K562 (cell line): ENCODE data around the gene DNAH3. TPM values are rescaled to one million over a fixed set of nuclear protein-coding genes. Genes with fewer than 3 reads are reported as not detected.

ENCODE experiments used
- ATAC-seq: fragments of 200-7000 bp; cut with Tn5 transposase; 3 replicates; pipeline ENCODE4 v1.9.1; 2020; ENCODE audit warnings: moderate library complexity
- BruUV-seq: library from RNA; stranded (reverse); fragments of 400-500 nt; replicated peaks from 2 replicates; lab custom pipeline; 2021; lab: Mats Ljungman, UMichigan
- CTCF ChIA-PET: fragments of 300-600 bp; formaldehyde crosslinking; extraction: SDS; loops from one replicate; lab custom pipeline; 2021; ENCODE audit warnings: low intra/inter-chr PET ratio; lab: Yijun Ruan, JAX
- POLR2A ChIA-PET: fragments of 300-600, 350-650 bp; sonication (Branson Sonifier 250); formaldehyde crosslinking; extraction: SDS; loops from one replicate; lab custom pipeline; 2021; ENCODE audit warnings: antibody characterized with exemption, inconsistent platforms; lab: Yijun Ruan, JAX
- DNase-seq, 4 experiments: peaks; one replicate each; pipeline versions ENCODE4 v3.0.0 to v3.0.0-alpha.2; 2011 to 2018; ENCODE audit warnings: low spot score in 3 of 4, mixed read lengths in 3 of 4; ENCODE audit errors: extremely low read depth in 1 of 4
- FAIRE-seq: peaks from 2 replicates; lab custom pipeline; 2011; peaks lifted over from hg19 to GRCh38; lab: Jason Lieb, UNC
- H2AFZ ChIP-seq: 2 replicates; pipeline ENCODE4 v1.6.0; 2011; ENCODE audit warnings: low read depth, low read length, control low read depth, inconsistent platforms
- H3K27ac ChIP-seq: fragments of 200-600 bp; 3 replicates; pipeline ENCODE4 v1.8.0; 2011; ENCODE audit warnings: low read depth, mild to moderate bottlenecking, control low read depth, inconsistent platforms, low read length, moderate library complexity, mixed read lengths; ENCODE audit errors: extremely low read depth
- H3K27me3 ChIP-seq, 2 experiments: fragments of 300-600 bp in 1 of 2; 2 replicates in 1 of 2; 3 replicates in 1 of 2; pipeline versions ENCODE4 v1.6.0 to v1.8.0; 2011; ENCODE audit warnings: inconsistent platforms in 2 of 2, low read length in 2 of 2, mild to moderate bottlenecking in 1 of 2, mixed read lengths in 1 of 2, moderate library complexity in 1 of 2; ENCODE audit not compliant: control insufficient read depth in 2 of 2, insufficient read depth in 2 of 2
- H3K36me3 ChIP-seq: fragments of 300-600 bp; 3 replicates; pipeline ENCODE4 v1.8.0; 2011; ENCODE audit warnings: mild to moderate bottlenecking, low read length, inconsistent platforms; ENCODE audit not compliant: control insufficient read depth, insufficient read depth
- H3K4me1 ChIP-seq, 2 experiments: fragments of 200-600 bp in 1 of 2; replicated peaks in 1 of 2; 2 replicates in 1 of 2; 3 replicates in 1 of 2; pipeline versions ENCODE4 v1.5.1 to v1.8.0; 2011; ENCODE audit warnings: inconsistent platforms in 2 of 2, low read length in 2 of 2, mild to moderate bottlenecking in 1 of 2, mixed read lengths in 1 of 2, moderate library complexity in 1 of 2; ENCODE audit not compliant: control insufficient read depth in 2 of 2, insufficient read depth in 2 of 2
- H3K4me2 ChIP-seq: 2 replicates; pipeline ENCODE4 v1.6.1; 2011; ENCODE audit warnings: low read length, control low read depth, inconsistent platforms, mixed read lengths; ENCODE audit not compliant: insufficient read depth
- H3K4me3 ChIP-seq: fragments of 200-600 bp; sonication (generic), shearing (Covaris generic); 2 replicates; pipeline ENCODE4 v1.5.1; 2016; ENCODE audit warnings: control low read depth, inconsistent platforms
- H3K79me2 ChIP-seq: fragments of 200-600 bp; 3 replicates; pipeline ENCODE4 v1.8.0; 2011; ENCODE audit warnings: low read length, inconsistent platforms; ENCODE audit not compliant: control insufficient read depth, insufficient read depth
- H3K9ac ChIP-seq, 2 experiments: 2 replicates each; pipeline versions ENCODE4 v1.6.0 to v1.6.1; 2011; ENCODE audit warnings: low read depth in 2 of 2, low read length in 2 of 2, control low read depth in 1 of 2, inconsistent platforms in 1 of 2, mild to moderate bottlenecking in 1 of 2, mixed read lengths in 1 of 2; ENCODE audit not compliant: insufficient read depth in 1 of 2
- H3K9me1 ChIP-seq: one replicate; pipeline ENCODE4 v1.6.0; 2011; ENCODE audit warnings: inconsistent platforms, mild to moderate bottlenecking, low read length, moderate library complexity; ENCODE audit not compliant: control insufficient read depth, insufficient read depth
- H3K9me3 ChIP-seq: replicated peaks from 2 replicates; pipeline ENCODE4 v1.5.1; 2011; ENCODE audit warnings: low read depth, low read length, inconsistent platforms; ENCODE audit not compliant: control insufficient read depth, insufficient read depth
- H4K20me1 ChIP-seq: replicated peaks from 2 replicates; pipeline ENCODE4 v1.6.1; 2011; ENCODE audit warnings: low read length, inconsistent platforms, mixed read lengths; ENCODE audit not compliant: control insufficient read depth, insufficient read depth
- IFI16 ChIP-seq: fragments of 250-450 bp; sonication (Bioruptor Pico); IDR thresholded peaks from 2 replicates; pipeline ENCODE4 v2.1.2; 2022; ENCODE audit warnings: mild to moderate bottlenecking, inconsistent platforms
- MTA1 ChIP-seq: fragments of 450-650 bp; IDR thresholded peaks from 2 replicates; pipeline ENCODE4 v1.6.1; 2017; ENCODE audit warnings: borderline replicate concordance
- SIRT6 ChIP-seq: IDR thresholded peaks from one replicate; pipeline ENCODE4 v1.6.1; 2012; ENCODE audit warnings: low read depth, mild to moderate bottlenecking, control low read depth, inconsistent platforms, low read length, moderate library complexity
- TRIM24 ChIP-seq, 2 experiments: fragments of 450-650 bp; IDR thresholded peaks; 2 replicates each; pipeline ENCODE4 v1.6.1; 2016
- WGBS: fragments of 100-300 bp; shearing (Covaris generic); methylation state at CpG from one replicate; pipeline ENCODE4 v1.1.6; 2016; ENCODE audit warnings: low coverage, mixed read lengths; ENCODE audit not compliant: insufficient coverage; ENCODE audit errors: missing lambda C conversion rate; 5-methylcytosine and 5-hydroxymethylcytosine counted together
- in situ Hi-C: fragments of 300-500 bp; cut with MboI; formaldehyde crosslinking; loops from 4 replicates; pipeline ENCODE4 v1.15.0; 2018; ENCODE audit warnings: inconsistent platforms, mixed read lengths
- intact Hi-C: fragments of 100-400 bp; cut with micrococcal nuclease; formaldehyde crosslinking; loops from 2 replicates; pipeline ENCODE4 v1.14.2; 2022
- polyA plus RNA-seq, 8 experiments: library from polyadenylated mRNA; depleted of rRNA in 4 of 8; stranded (reverse) in 5 of 8; unstranded in 3 of 8; fragments of >200 nt; fragmentation: Nextera tagmentation in 2 of 8; fragmentation: Illumina TruSeq in 1 of 8; extraction: Ambion mirVana in 2 of 8; extraction: Trizol in 1 of 8; gene quantifications; 2 replicates each; pipeline versions ENCODE4 v1.2.1 to v1.2.3, GENCODE V29; 2011 to 2014; ENCODE audit warnings: inconsistent platforms in 1 of 8, missing spikeins in 1 of 8
- total RNA-seq, 7 experiments: library from RNA; depleted of rRNA in 6 of 7; stranded (reverse); fragments of >200 nt in 6 of 7; fragmentation: Illumina TruSeq in 2 of 7; extraction: Trizol in 2 of 7; gene quantifications; 2 replicates each; pipeline versions ENCODE4 v1.2.1 to v1.2.3, GENCODE V29; 2011 to 2021; ENCODE audit warnings: low replicate concordance in 1 of 7
- TF ChIP-seq, protein P1 (sequence below): fragments of 450-650 bp; conservative IDR thresholded peaks from 2 replicates; pipeline ENCODE4 v1.6.1; 2016; ENCODE audit warnings: missing genetic modification characterization, low read depth, mild to moderate bottlenecking, control low read depth, missing compliant biosample characterization
- TF ChIP-seq, protein P2 (sequence below), 2 experiments: fragments of 450-650 bp; IDR thresholded peaks; 2 replicates each; pipeline ENCODE4 v1.6.1; 2018; ENCODE audit warnings: mild to moderate bottlenecking in 2 of 2, low read depth in 1 of 2; ENCODE audit not compliant: partially characterized antibody in 2 of 2
- TF ChIP-seq, protein P3 (sequence below): fragments of 450-650 bp; formaldehyde crosslinking; IDR thresholded peaks from 2 replicates; pipeline ENCODE4 v1.4.0; 2020; ENCODE audit warnings: mild to moderate bottlenecking, mixed read lengths
- TF ChIP-seq, protein P4 (sequence below): fragments of 200-800 bp; sonication (Bioruptor generic); IDR thresholded peaks from 2 replicates; pipeline ENCODE4 v1.6.1; 2017; ENCODE audit warnings: missing genetic modification characterization, missing compliant biosample characterization
- TF ChIP-seq, protein P5 (sequence below): fragments of 200-800 bp; sonication (Bioruptor generic); IDR thresholded peaks from 2 replicates; pipeline ENCODE4 v1.6.1; 2017; ENCODE audit warnings: missing genetic modification characterization, missing compliant biosample characterization

DNAH3 gene
- total and polyA plus RNA-seq, 9 of the 15 experiments (the other 6 are each of a cell fraction or from before 2014, with no cell fraction given), result 0.32 to 0.84 (median 0.44) TPM

DNA sequence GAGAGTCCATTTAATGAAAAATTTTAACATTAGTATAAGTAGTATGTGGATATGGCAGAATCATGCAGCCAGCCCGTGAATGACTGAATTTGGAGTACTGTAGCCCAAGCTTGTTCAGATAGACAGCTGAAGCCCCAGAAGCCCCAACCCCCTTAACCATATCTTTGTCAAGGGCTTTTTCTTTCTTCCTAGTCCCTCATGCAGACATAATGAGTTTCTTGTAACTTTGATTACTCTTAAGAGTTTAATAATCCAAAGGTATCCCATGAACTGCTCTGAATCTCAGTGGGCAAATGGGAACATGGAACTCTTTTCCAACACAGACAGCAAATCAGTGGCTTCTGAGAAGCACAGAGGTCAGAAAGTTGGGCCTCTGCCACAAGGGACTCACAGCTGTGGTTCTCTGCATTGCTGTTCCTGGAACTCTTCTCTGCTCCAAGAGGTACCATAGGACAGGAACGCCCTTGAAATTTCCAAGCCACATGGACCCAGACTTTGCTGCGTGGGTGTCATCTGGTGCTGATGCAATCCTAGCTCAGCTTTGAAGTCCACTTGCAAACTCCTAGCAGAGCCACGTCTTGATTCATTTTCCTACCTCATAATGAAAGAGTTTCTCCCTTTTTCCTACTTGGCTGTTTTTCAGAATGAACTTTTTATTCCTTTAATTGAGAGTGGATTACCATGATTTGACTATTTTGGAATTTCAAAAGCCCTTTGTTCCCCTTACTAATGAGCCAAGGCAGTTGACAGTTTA is 232.0 kb downstream of the DNAH3 start:
- Histone ChIP-seq H3K36me3 (no peaks in the 10 kb centered on the region), H3K4me1 (peaks cover 20 to 36% of the 10 kb centered on the region in 2 experiments), H3K4me2 (no peak overlapping the region; the same call in 1 of the 2 replicates), H4K20me1 (no peaks in the 10 kb centered on the region), H3K27ac (peak overlapping the region; percentile 39; the same call in 2 of the 3 replicates), H3K79me2 (no peaks in the 10 kb centered on the region), H2AFZ (peak overlapping the region; percentile 53), H3K9me1 (no peaks in the 10 kb centered on the region), H3K27me3 (no peaks in the 10 kb centered on the region), H3K9me3 (no peaks in the 10 kb centered on the region), H3K4me3 (no peak overlapping the region), H3K9ac (peak overlapping the region; percentile 1 to 28; a peak in 3 of 4 replicates)
- WGBS, result 3% methylated on average over 4 of the region's 4 CpGs
- intact Hi-C loops, result no loop called here
- FAIRE-seq (peak; percentile 95), DNase-seq (peak; percentile 52 to 86 (median 64)), ATAC-seq (peak; percentile 81)
- CTCF ChIA-PET, result no interaction called here
- in situ Hi-C loops, result no loop called here
- POLR2A ChIA-PET, result interaction anchor here (0.5 to 1.8 kb wide), 6 partner anchors 7 to 182 kb away, joined by 3 to 6 read pairs (median 4); no protein-coding TSS in a partner anchor
- no TSS peak for BruUV-seq
- no peak for TF ChIP-seq SIRT6
- TF ChIP-seq, protein P1, sequence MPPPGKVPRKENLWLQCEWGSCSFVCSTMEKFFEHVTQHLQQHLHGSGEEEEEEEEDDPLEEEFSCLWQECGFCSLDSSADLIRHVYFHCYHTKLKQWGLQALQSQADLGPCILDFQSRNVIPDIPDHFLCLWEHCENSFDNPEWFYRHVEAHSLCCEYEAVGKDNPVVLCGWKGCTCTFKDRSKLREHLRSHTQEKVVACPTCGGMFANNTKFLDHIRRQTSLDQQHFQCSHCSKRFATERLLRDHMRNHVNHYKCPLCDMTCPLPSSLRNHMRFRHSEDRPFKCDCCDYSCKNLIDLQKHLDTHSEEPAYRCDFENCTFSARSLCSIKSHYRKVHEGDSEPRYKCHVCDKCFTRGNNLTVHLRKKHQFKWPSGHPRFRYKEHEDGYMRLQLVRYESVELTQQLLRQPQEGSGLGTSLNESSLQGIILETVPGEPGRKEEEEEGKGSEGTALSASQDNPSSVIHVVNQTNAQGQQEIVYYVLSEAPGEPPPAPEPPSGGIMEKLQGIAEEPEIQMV (tag), result no peak
- TF ChIP-seq, protein P2, sequence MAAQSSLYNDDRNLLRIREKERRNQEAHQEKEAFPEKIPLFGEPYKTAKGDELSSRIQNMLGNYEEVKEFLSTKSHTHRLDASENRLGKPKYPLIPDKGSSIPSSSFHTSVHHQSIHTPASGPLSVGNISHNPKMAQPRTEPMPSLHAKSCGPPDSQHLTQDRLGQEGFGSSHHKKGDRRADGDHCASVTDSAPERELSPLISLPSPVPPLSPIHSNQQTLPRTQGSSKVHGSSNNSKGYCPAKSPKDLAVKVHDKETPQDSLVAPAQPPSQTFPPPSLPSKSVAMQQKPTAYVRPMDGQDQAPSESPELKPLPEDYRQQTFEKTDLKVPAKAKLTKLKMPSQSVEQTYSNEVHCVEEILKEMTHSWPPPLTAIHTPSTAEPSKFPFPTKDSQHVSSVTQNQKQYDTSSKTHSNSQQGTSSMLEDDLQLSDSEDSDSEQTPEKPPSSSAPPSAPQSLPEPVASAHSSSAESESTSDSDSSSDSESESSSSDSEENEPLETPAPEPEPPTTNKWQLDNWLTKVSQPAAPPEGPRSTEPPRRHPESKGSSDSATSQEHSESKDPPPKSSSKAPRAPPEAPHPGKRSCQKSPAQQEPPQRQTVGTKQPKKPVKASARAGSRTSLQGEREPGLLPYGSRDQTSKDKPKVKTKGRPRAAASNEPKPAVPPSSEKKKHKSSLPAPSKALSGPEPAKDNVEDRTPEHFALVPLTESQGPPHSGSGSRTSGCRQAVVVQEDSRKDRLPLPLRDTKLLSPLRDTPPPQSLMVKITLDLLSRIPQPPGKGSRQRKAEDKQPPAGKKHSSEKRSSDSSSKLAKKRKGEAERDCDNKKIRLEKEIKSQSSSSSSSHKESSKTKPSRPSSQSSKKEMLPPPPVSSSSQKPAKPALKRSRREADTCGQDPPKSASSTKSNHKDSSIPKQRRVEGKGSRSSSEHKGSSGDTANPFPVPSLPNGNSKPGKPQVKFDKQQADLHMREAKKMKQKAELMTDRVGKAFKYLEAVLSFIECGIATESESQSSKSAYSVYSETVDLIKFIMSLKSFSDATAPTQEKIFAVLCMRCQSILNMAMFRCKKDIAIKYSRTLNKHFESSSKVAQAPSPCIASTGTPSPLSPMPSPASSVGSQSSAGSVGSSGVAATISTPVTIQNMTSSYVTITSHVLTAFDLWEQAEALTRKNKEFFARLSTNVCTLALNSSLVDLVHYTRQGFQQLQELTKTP (IDR thresholded peaks at IDR 0.05; ENCODE audit: low read depth in 1 of 2, partially characterized antibody in 2 of 2), result peak in 1 of 2 experiments; percentile 69
- TF ChIP-seq, protein P3, sequence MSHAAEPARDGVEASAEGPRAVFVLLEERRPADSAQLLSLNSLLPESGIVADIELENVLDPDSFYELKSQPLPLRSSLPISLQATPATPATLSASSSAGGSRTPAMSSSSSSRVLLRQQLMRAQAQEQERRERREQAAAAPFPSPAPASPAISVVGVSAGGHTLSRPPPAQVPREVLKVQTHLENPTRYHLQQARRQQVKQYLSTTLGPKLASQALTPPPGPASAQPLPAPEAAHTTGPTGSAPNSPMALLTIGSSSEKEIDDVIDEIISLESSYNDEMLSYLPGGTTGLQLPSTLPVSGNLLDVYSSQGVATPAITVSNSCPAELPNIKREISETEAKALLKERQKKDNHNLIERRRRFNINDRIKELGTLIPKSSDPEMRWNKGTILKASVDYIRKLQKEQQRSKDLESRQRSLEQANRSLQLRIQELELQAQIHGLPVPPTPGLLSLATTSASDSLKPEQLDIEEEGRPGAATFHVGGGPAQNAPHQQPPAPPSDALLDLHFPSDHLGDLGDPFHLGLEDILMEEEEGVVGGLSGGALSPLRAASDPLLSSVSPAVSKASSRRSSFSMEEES (CRISPR knock-in tag), result no peak
- TF ChIP-seq, protein P4, sequence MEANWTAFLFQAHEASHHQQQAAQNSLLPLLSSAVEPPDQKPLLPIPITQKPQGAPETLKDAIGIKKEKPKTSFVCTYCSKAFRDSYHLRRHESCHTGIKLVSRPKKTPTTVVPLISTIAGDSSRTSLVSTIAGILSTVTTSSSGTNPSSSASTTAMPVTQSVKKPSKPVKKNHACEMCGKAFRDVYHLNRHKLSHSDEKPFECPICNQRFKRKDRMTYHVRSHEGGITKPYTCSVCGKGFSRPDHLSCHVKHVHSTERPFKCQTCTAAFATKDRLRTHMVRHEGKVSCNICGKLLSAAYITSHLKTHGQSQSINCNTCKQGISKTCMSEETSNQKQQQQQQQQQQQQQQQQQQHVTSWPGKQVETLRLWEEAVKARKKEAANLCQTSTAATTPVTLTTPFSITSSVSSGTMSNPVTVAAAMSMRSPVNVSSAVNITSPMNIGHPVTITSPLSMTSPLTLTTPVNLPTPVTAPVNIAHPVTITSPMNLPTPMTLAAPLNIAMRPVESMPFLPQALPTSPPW (CRISPR knock-in tag), result no peak
- peak; percentile 44; the same call in 1 of the 2 replicates for TF ChIP-seq MTA1
- peak; percentile 39 to 77; a peak in 2 of 4 replicates for TF ChIP-seq TRIM24 (IDR thresholded peaks at IDR 0.05)
- TF ChIP-seq, protein P5, sequence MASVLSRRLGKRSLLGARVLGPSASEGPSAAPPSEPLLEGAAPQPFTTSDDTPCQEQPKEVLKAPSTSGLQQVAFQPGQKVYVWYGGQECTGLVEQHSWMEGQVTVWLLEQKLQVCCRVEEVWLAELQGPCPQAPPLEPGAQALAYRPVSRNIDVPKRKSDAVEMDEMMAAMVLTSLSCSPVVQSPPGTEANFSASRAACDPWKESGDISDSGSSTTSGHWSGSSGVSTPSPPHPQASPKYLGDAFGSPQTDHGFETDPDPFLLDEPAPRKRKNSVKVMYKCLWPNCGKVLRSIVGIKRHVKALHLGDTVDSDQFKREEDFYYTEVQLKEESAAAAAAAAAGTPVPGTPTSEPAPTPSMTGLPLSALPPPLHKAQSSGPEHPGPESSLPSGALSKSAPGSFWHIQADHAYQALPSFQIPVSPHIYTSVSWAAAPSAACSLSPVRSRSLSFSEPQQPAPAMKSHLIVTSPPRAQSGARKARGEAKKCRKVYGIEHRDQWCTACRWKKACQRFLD (CRISPR knock-in tag), result 0 out of 2 replicates have a peak, but pooled peaks have one; percentile 60
- TF ChIP-seq IFI16 (CRISPR knock-in tag), result no peak
